GM10266 (cell line): ENCODE results near the gene STK17A.

Experiments
- DNase-seq: peaks from one replicate; pipeline ENCODE4 v3.0.0; 2012; ENCODE audit errors: extremely low spot score
- TF ChIP-seq, protein P1 (sequence below): IDR thresholded peaks from 2 replicates; pipeline ENCODE4 v1.5.1; 2012; ENCODE audit warnings: mild to moderate bottlenecking, low read depth; ENCODE audit not compliant: control insufficient read depth, insufficient read depth; ENCODE audit errors: missing control alignments

Gene STK17A

DNA sequence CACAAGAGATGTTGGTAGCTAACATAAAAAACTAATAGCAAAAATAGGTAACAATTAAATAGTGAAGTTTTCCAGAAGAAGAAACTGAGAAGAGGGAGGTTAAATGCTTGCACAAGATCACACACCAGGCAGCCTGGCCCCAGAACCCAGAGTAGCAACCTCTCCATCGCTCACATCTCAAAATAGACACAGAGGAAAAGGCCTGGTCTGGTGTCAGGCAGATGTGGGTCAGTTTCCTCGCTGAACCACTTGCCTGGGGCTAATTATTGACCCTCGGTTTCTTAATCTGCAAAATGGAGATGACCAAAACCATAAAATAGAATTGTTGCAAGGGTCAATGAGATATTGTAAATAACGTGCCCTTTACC, 44.5 kb upstream of the STK17A start:
- TF ChIP-seq, protein P1, sequence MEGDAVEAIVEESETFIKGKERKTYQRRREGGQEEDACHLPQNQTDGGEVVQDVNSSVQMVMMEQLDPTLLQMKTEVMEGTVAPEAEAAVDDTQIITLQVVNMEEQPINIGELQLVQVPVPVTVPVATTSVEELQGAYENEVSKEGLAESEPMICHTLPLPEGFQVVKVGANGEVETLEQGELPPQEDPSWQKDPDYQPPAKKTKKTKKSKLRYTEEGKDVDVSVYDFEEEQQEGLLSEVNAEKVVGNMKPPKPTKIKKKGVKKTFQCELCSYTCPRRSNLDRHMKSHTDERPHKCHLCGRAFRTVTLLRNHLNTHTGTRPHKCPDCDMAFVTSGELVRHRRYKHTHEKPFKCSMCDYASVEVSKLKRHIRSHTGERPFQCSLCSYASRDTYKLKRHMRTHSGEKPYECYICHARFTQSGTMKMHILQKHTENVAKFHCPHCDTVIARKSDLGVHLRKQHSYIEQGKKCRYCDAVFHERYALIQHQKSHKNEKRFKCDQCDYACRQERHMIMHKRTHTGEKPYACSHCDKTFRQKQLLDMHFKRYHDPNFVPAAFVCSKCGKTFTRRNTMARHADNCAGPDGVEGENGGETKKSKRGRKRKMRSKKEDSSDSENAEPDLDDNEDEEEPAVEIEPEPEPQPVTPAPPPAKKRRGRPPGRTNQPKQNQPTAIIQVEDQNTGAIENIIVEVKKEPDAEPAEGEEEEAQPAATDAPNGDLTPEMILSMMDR, result no peak
- no peak for DNase-seq

DNA sequence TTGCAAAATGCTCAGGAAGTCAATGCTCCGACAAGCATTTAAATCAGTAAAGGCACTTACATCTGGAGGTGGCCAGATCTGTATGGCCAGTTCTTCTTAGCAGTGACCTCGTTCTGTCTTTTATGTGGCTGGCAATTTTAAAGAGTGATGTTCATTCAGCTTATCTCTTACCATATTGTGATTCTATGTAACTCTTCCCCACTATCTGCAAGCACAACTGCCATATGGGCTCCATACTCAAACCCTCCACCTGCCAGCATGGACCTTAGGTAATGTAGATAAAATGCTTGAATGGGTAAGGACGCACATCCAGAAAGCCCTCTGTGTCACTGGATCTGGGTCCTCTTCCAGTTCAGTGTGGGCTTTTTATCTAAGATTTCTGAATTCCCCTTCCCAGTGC, 42.4 kb upstream of the STK17A start:
- DNase-seq, result no peak
- TF ChIP-seq, protein P1, result no peak

DNA sequence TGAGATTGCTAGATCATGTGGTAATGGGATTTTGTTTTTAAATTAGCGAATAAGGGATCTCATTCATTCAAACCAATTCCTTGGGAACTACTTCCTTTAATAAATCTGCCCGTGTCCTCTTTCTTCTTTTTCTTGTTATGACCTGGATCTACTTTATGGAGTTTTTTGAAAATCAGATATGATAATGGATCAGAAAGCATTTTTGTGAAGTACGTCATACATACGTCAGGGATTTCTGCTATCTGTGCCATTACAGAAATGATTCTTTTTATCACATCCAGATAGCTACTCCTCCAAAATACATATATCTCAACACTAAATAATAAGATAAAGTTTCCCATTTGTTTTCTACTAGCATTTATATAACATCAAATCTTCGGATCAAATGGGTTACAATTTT, 40.2 kb upstream of the STK17A start:
- no peak for DNase-seq
- TF ChIP-seq, protein P1, result no peak

DNA sequence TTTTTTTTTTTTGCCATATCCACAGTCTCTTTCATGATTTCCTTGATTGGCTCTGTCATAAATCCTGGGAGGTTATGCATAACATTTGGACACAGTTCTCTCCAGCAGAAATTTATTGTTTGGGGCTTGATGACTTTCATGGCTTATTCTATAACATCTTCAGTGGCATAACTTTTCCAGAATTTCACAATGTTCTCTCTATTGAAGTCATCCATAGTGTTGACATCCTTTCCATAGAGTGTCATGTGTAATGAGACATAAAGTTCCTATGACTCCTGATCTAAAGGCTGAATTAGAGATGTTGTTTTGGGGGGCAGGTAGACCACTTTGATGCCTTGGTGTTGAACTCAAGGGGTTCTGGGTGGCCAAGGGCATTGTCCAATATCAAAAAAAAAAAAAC, 36.7 kb upstream of the STK17A start:
- no peak for DNase-seq
- TF ChIP-seq, protein P1, result no peak

DNA sequence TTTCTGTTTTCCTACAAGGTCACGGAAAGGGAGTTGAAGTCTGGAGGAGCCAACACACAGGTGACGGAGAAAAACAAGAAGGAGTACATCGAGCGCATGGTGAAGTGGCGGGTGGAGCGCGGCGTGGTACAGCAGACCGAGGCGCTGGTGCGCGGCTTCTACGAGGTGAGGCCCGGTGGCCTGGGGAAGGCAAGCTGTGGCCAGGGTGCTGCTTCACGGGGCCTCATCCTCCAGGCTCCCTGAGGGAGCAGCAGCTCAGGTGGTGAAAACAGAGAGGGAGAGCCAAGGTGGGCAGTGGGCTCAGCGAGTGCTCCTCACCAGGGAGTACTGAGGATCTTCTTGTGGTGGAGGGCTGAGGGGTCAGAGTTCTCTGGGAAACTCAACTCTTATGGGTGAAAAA, 32.5 kb upstream of the STK17A start:
- no peak for DNase-seq
- TF ChIP-seq, protein P1, result no peak

DNA sequence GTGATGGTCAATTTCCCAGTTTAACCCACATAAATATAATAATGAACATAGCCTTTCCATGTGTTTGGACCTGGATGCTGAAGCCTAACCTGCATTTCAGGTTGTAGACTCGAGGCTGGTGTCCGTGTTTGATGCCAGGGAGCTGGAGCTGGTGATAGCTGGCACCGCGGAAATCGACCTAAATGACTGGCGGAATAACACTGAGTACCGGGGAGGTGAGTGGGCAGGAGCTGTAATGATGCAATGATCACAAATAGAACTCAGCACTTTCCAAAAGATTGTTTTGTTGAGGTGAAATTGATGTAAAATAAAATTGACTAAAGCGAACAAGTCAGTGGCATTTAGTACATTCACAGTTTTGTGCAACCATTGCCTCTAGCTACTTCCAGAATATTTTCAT, 30.8 kb upstream of the STK17A start:
- DNase-seq, result no peak
- TF ChIP-seq, protein P1, result no peak

DNA sequence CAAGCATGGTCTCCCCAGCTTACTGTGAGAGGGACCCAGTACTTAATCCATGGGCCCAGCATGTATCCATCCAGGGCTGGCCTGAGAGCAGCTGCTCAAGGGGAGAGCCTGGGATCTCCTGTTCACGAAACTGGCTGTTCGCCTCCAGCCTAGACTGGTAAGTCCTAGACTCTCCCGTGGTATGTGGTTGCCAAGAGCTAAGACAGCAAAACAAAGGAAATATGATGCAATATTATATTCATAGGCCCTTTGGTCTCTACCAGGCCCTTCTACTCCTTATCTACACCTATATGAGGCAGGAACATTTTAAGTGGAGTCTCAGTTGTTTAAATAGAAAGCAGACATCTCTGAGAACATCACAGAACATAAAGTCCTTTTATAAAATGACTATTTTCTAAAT, 28.9 kb upstream of the STK17A start:
- DNase-seq, result no peak
- TF ChIP-seq, protein P1, result no peak
